Measurements from ENCODE around the gene CFAP65. TPM values are rescaled to one million over a fixed set of nuclear protein-coding genes. Genes with fewer than 3 reads are reported as not detected.

CFAP65 gene
- total RNA-seq, 1 experiment from 2014 or later = 0.34 TPM

DNA sequence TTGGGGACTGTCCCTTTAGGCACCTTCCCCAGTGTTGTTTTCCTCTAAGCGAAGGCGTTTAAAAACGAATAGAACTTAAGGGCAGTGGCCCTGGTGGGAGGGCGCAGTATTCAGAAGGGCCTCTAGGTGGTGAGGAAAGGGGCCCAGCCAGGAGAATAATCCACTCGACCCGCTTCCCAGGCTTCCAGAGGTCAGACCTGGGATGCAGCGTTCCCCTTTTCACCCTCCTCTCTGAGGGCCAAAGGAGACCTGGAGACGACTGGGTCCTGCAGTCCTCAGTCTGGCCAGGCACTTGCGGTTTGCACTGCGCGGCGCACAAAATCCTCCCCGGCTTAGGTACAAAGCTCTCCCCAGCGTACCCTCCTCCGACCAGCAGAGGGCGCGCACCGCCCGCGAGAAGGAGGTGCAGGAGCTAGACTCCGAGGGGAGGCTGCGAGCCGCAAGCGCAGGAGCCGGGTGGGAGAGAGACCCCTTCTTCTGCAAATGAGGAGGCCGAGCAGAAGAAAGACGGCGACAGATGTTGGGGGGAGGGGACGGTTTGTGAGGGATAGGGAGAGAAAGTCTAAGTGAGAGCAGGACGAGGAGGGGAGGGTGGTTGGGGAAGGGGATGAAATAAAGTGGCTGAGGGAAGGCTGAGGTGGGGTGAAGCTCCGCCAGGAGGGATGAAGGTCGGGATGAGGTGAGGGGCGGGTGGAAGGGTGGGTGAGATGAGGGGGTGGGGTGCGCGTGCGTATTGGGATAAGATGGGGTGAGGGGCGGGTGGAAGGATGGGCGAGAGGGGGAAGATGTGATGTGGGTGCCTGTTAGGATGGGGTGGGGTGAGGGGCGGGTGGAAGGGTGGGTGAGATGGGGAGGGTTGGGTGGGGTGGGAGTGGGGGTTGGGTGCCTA, 61.2 kb downstream of the CFAP65 start:
- BruUV-seq (replicated peaks) = no TSS peak
- Histone ChIP-seq H3K4me3 (ENCODE audit: low read depth, low read length) (peak overlapping the region; percentile 28), H3K9me3 (no peaks in the 10 kb centered on the region), H3K4me1 (peaks cover 14% of the 10 kb centered on the region), H3K36me3 (ENCODE audit: control insufficient read depth, insufficient read depth, low read length) (no peaks in the 10 kb centered on the region), H3K27me3 (replicated peaks; ENCODE audit: control insufficient read depth, insufficient read depth, low read length) (peaks cover 9% of the 10 kb centered on the region)
- Mint-ChIP-seq H3K36me3 (ENCODE audit: insufficient read depth, unreplicated experiment) (no peaks in the 10 kb centered on the region), H3K27me3 (ENCODE audit: insufficient read depth, unreplicated experiment) (peaks cover 23% of the 10 kb centered on the region), H3K27ac (ENCODE audit: unreplicated experiment) (no peak overlapping the region), H3K9me3 (ENCODE audit: unreplicated experiment) (no peaks in the 10 kb centered on the region), H3K4me3 (ENCODE audit: unreplicated experiment) (peak overlapping the region; percentile 31), H3K4me1 (ENCODE audit: low read depth, unreplicated experiment) (peaks cover 6% of the 10 kb centered on the region)
- POLR2A ChIA-PET = interaction anchor here (0.7 kb wide), 1 partner anchor 12 kb away, joined by 3 read pairs; no protein-coding TSS in a partner anchor
- CTCF ChIA-PET = interaction anchor here (0.5 to 2.5 kb wide), 48 partner anchors 12 to 408 kb away, joined by 3 to 39 read pairs (median 4); partner anchors contain the start of genes CDK5R2, CNPPD1, CYP27A1 and DNAJB2
- peak; percentile 87 to 90 for DNase-seq
- TF ChIP-seq, protein P1, sequence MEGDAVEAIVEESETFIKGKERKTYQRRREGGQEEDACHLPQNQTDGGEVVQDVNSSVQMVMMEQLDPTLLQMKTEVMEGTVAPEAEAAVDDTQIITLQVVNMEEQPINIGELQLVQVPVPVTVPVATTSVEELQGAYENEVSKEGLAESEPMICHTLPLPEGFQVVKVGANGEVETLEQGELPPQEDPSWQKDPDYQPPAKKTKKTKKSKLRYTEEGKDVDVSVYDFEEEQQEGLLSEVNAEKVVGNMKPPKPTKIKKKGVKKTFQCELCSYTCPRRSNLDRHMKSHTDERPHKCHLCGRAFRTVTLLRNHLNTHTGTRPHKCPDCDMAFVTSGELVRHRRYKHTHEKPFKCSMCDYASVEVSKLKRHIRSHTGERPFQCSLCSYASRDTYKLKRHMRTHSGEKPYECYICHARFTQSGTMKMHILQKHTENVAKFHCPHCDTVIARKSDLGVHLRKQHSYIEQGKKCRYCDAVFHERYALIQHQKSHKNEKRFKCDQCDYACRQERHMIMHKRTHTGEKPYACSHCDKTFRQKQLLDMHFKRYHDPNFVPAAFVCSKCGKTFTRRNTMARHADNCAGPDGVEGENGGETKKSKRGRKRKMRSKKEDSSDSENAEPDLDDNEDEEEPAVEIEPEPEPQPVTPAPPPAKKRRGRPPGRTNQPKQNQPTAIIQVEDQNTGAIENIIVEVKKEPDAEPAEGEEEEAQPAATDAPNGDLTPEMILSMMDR (IDR thresholded peaks at IDR 0.05; ENCODE audit: insufficient read depth in 1 of 2, low read depth in 1 of 2, low read length in 1 of 2, severe bottlenecking in 1 of 2, unreplicated experiment in 1 of 2) = peak; percentile 92 to 97
- intact Hi-C loops (cut with micrococcal nuclease; ENCODE audit: unreplicated experiment) = loop anchor here (1.0 to 5.0 kb wide), 4 partner anchors 17 to 175 kb away; no protein-coding TSS in a partner anchor

DNA sequence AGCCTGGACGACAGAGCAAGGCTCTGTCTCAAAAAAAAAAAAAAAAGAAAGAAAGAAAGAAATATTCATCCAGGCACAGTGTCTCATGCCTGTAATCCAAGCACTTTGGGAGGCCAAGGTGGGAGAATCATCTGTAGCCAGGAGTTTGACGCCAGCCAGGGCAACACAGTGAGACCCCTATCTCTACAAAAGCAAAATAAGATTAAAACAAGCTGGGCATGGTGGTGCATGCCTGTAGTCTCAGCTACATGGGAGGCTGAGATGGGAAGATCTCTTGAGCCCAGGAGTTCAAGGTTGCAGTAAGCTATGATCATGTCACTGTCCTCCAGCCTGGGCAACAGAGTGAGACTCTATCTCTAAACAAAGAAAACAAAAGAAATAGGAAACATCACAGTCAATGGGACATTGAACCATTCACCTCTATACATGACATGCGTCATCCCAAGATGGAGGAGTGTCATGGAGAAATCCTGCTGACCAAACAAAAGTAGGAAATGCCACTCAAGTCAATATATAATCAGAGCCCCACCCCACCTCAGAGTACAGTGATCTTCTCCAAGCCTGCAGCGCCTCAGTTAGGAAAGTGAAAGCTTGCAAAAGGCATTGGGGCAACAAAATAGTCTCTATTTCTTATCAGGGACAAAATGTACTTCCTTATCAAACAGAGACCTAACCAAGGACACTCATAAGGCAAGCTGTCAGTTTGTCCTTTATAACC, 66.1 kb downstream of the CFAP65 start:
- POLR2A ChIA-PET = no interaction called here
- intact Hi-C loops (cut with micrococcal nuclease; ENCODE audit: unreplicated experiment) = no loop called here
- Mint-ChIP-seq H3K27me3 (ENCODE audit: insufficient read depth, unreplicated experiment) (peaks cover 6% of the 10 kb centered on the region), H3K27ac (ENCODE audit: unreplicated experiment) (no peak overlapping the region), H3K4me3 (ENCODE audit: unreplicated experiment) (no peak overlapping the region), H3K4me1 (ENCODE audit: low read depth, unreplicated experiment) (no peaks in the 10 kb centered on the region), H3K36me3 (ENCODE audit: insufficient read depth, unreplicated experiment) (no peaks in the 10 kb centered on the region), H3K9me3 (ENCODE audit: unreplicated experiment) (no peaks in the 10 kb centered on the region)
- TF ChIP-seq, protein P1 (IDR thresholded peaks at IDR 0.05; ENCODE audit: insufficient read depth in 1 of 2, low read depth in 1 of 2, low read length in 1 of 2, severe bottlenecking in 1 of 2, unreplicated experiment in 1 of 2) = no peak
- no peaks in the 10 kb centered on the region for H3K27me3 ChIP-seq (replicated peaks; ENCODE audit: control insufficient read depth, insufficient read depth, low read length)
- no peaks in the 10 kb centered on the region for H3K36me3 ChIP-seq (ENCODE audit: control insufficient read depth, insufficient read depth, low read length)
- no peak overlapping the region for H3K4me3 ChIP-seq (ENCODE audit: low read depth, low read length)
- DNase-seq = no peak
- H3K9me3 ChIP-seq = no peaks in the 10 kb centered on the region
- H3K4me1 ChIP-seq = no peaks in the 10 kb centered on the region
- CTCF ChIA-PET = interaction anchor here (0.7 kb wide), 1 partner anchor 369 kb away, joined by 3 read pairs; no protein-coding TSS in a partner anchor
- no TSS peak for BruUV-seq (replicated peaks)

DNA sequence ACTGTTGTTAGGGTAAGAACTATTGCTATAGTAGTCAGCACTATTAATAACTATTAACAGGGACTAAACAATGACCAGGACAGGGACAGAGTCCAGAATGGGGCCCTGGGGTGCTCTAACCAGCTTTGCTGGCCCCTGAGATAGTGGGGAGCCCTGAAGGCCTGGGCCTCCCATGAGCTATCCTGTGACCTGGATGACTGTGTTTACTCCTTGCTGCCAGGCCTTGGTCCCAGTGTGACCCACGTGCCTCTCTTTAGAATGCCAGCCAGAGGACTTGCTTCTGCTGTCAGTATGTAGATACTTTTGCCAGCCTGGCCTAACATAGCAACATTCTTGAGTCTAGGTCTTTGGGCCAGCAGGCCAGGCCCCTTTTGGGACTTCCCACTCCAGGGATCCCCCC, 70.4 kb downstream of the CFAP65 start:
- TF ChIP-seq, protein P1 (IDR thresholded peaks at IDR 0.05; ENCODE audit: insufficient read depth in 1 of 2, low read depth in 1 of 2, low read length in 1 of 2, severe bottlenecking in 1 of 2, unreplicated experiment in 1 of 2) = no peak

More for the DNA sequence above, 70.4 kb downstream of the CFAP65 start:
- H3K9me3 Mint-ChIP-seq (ENCODE audit: unreplicated experiment) = no peaks in the 10 kb centered on the region
- H3K27ac Mint-ChIP-seq (ENCODE audit: unreplicated experiment) = no peak overlapping the region
- Histone ChIP-seq H3K9me3 (no peaks in the 10 kb centered on the region), H3K4me3 (ENCODE audit: low read depth, low read length) (no peak overlapping the region), H3K4me1 (no peaks in the 10 kb centered on the region), H3K36me3 (ENCODE audit: control insufficient read depth, insufficient read depth, low read length) (no peaks in the 10 kb centered on the region), H3K27me3 (replicated peaks; ENCODE audit: control insufficient read depth, insufficient read depth, low read length) (no peaks in the 10 kb centered on the region)
- no peaks in the 10 kb centered on the region for H3K36me3 Mint-ChIP-seq (ENCODE audit: insufficient read depth, unreplicated experiment)
- H3K4me1 Mint-ChIP-seq (ENCODE audit: low read depth, unreplicated experiment) = no peaks in the 10 kb centered on the region
- peak in 1 of 2 experiments; percentile 22 for DNase-seq
- H3K4me3 Mint-ChIP-seq (ENCODE audit: unreplicated experiment) = no peak overlapping the region
- intact Hi-C loops (cut with micrococcal nuclease; ENCODE audit: unreplicated experiment) = no loop called here
- CTCF ChIA-PET = interaction anchor here (0.7 kb wide), 1 partner anchor 40 kb away, joined by 3 read pairs; no protein-coding TSS in a partner anchor
- POLR2A ChIA-PET = no interaction called here
- peaks cover 11% of the 10 kb centered on the region for H3K27me3 Mint-ChIP-seq (ENCODE audit: insufficient read depth, unreplicated experiment)
- no TSS peak for BruUV-seq (replicated peaks)
